ENCODE data around the gene ATRAID. TPM values are rescaled to one million over a fixed set of nuclear protein-coding genes. Genes with fewer than 3 reads are reported as not detected.

ATRAID gene
- total and polyA plus RNA-seq, 9 donors, result 123 to 318 (median 136) TPM

DNA sequence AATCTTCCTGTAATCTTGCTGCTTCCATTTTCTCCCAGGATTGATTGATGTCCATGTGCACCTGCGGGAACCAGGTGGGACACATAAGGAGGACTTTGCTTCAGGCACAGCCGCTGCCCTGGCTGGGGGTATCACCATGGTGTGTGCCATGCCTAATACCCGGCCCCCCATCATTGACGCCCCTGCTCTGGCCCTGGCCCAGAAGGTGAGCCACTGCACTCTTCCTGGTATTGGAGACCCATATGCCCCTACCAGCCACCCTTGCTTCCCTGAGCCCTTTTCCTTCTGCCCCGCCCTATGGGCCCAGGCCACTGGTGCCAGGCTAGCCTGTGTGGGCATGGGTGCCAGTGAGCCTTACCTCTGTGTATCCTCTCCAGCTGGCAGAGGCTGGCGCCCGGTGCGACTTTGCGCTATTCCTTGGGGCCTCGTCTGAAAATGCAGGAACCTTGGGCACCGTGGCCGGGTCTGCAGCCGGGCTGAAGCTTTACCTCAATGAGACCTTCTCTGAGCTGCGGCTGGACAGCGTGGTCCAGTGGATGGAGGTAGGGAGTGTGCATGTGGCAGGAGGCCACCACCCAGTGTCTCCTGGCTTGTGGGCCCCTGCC lies 25.6 kb downstream of the ATRAID start:
- WGBS, 3 donors, result 92 to 95% (median 95%) methylated on average over 15 of the region's 15 CpGs
- intact Hi-C loops (cut with DNase I), result no loop called here
- no peak overlapping the region for H3K27ac ChIP-seq
- TF ChIP-seq POLR2A (IDR thresholded peaks at IDR 0.05) (no peak), EP300 (IDR thresholded peaks at IDR 0.05) (no peak)
- TF ChIP-seq, protein P1, sequence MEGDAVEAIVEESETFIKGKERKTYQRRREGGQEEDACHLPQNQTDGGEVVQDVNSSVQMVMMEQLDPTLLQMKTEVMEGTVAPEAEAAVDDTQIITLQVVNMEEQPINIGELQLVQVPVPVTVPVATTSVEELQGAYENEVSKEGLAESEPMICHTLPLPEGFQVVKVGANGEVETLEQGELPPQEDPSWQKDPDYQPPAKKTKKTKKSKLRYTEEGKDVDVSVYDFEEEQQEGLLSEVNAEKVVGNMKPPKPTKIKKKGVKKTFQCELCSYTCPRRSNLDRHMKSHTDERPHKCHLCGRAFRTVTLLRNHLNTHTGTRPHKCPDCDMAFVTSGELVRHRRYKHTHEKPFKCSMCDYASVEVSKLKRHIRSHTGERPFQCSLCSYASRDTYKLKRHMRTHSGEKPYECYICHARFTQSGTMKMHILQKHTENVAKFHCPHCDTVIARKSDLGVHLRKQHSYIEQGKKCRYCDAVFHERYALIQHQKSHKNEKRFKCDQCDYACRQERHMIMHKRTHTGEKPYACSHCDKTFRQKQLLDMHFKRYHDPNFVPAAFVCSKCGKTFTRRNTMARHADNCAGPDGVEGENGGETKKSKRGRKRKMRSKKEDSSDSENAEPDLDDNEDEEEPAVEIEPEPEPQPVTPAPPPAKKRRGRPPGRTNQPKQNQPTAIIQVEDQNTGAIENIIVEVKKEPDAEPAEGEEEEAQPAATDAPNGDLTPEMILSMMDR (IDR thresholded peaks at IDR 0.05), result no peak
- H3K4me3 ChIP-seq, result no peak overlapping the region
- H3K36me3 ChIP-seq, result no peaks in the 10 kb centered on the region
- no peaks in the 10 kb centered on the region for H3K9me3 ChIP-seq
- no peaks in the 10 kb centered on the region for H3K4me1 ChIP-seq (ENCODE audit: insufficient read depth)
- DNase-seq, result no peak
- no peaks in the 10 kb centered on the region for H3K27me3 ChIP-seq

DNA sequence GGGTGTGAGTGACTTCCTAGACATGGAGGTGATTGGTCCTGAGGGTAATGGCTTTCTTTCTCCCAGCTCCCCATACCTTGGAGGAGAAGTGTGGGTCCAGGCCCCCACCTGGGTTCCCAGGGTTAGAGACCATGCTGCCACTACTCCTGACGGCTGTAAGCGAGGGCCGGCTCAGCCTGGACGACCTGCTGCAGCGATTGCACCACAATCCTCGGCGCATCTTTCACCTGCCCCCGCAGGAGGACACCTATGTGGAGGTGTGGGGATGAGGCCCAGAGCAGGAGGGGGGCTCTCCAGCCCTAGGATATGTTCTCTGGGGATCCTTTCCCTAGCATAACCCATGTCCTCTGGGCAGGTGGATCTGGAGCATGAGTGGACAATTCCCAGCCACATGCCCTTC lies 27.1 kb downstream of the ATRAID start:
- DNase-seq, result no peak
- WGBS, 3 donors, result 92 to 94% (median 93%) methylated on average over 8 of the region's 8 CpGs
- Histone ChIP-seq H3K27ac (no peak overlapping the region), H3K36me3 (no peaks in the 10 kb centered on the region), H3K27me3 (no peaks in the 10 kb centered on the region), H3K4me1 (ENCODE audit: insufficient read depth) (no peaks in the 10 kb centered on the region), H3K9me3 (no peaks in the 10 kb centered on the region), H3K4me3 (no peak overlapping the region)
- intact Hi-C loops (cut with DNase I), result no loop called here
- TF ChIP-seq EP300 (IDR thresholded peaks at IDR 0.05), result no peak
- TF ChIP-seq, protein P1 (IDR thresholded peaks at IDR 0.05), result no peak
- no peak for TF ChIP-seq POLR2A (IDR thresholded peaks at IDR 0.05)

DNA sequence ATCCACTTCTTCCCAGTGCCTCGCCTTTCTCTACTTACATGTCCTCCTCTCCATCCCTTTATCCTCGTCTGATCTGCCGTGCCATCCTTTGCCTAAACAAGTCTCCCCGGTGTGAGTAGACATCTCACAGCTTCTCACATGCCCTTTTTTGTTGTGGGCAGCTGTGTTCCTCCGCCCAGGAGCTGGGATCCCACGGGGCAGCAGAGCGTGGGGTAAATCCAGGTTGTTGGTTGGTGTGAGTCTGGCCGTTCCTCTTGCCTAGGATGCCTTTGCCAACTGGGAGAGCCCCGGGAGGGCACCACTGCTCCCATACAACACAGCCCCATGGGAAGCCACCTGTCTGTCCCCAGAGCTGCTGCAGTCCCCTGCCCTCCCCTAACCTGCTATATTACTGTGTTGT lies 28.6 kb downstream of the ATRAID start:
- 84 to 93% (median 86%) methylated on average over 9 of the region's 9 CpGs for WGBS, 3 donors
- Histone ChIP-seq H3K27me3 (no peaks in the 10 kb centered on the region), H3K36me3 (no peaks in the 10 kb centered on the region), H3K27ac (no peak overlapping the region), H3K4me1 (ENCODE audit: insufficient read depth) (no peaks in the 10 kb centered on the region), H3K9me3 (no peaks in the 10 kb centered on the region), H3K4me3 (no peak overlapping the region)
- no peak for DNase-seq
- intact Hi-C loops (cut with DNase I), result no loop called here
- no peak for TF ChIP-seq EP300 (IDR thresholded peaks at IDR 0.05)
- TF ChIP-seq POLR2A (IDR thresholded peaks at IDR 0.05), result no peak
- TF ChIP-seq, protein P1 (IDR thresholded peaks at IDR 0.05), result no peak

DNA sequence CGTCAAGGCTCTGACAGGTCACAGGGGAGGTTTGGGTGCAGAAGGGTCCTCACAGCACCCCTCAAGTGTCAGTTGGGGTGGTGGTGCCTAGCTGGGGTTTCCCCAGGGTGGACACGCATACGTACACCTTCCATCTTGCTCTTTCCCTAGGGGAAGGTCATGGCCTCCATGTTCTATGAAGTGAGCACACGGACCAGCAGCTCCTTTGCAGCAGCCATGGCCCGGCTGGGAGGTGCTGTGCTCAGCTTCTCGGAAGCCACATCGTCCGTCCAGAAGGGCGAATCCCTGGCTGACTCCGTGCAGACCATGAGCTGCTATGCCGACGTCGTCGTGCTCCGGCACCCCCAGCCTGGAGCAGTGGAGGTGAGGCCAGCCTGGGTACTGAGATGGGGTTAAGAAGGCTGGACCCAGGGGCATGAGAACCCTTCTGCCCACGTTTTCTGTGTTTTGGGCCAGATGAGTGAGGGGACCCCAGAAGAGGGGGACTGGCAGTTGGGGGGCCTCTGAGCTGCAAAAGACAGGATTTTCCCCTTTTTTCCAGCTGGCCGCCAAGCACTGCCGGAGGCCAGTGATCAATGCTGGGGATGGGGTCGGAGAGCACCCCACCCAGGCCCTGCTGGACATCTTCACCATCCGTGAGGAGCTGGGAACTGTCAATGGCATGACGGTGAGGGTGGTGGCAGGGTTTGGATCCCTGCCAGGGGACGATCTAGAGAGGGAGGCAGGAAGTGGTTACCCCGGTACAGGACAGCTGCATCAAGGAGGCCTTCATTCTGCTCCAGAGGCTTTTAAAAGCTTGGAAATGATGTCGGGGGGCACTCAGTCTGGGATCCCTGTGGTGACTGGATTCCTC lies 30.1 kb downstream of the ATRAID start:
- Histone ChIP-seq H3K27ac (no peak overlapping the region), H3K4me3 (no peak overlapping the region), H3K36me3 (no peaks in the 10 kb centered on the region), H3K9me3 (no peaks in the 10 kb centered on the region), H3K27me3 (no peaks in the 10 kb centered on the region), H3K4me1 (ENCODE audit: insufficient read depth) (no peaks in the 10 kb centered on the region)
- WGBS, 3 donors, result 80 to 83% (median 81%) methylated on average over 24 of the region's 24 CpGs
- intact Hi-C loops (cut with DNase I), result no loop called here
- TF ChIP-seq EP300 (IDR thresholded peaks at IDR 0.05), result no peak
- TF ChIP-seq POLR2A (IDR thresholded peaks at IDR 0.05), result no peak
- TF ChIP-seq, protein P1 (IDR thresholded peaks at IDR 0.05), result no peak
- no peak for DNase-seq

Data from ovary (tissue), 9 donors.